Measurements from ENCODE around the gene TREX2. TPM values are rescaled to one million over a fixed set of nuclear protein-coding genes. Genes with fewer than 3 reads are reported as not detected.

The TREX2 gene
- total and polyA plus RNA-seq, 7 experiments from 2014 or later = 0.25 to 5.5 (median 2.8) TPM

DNA sequence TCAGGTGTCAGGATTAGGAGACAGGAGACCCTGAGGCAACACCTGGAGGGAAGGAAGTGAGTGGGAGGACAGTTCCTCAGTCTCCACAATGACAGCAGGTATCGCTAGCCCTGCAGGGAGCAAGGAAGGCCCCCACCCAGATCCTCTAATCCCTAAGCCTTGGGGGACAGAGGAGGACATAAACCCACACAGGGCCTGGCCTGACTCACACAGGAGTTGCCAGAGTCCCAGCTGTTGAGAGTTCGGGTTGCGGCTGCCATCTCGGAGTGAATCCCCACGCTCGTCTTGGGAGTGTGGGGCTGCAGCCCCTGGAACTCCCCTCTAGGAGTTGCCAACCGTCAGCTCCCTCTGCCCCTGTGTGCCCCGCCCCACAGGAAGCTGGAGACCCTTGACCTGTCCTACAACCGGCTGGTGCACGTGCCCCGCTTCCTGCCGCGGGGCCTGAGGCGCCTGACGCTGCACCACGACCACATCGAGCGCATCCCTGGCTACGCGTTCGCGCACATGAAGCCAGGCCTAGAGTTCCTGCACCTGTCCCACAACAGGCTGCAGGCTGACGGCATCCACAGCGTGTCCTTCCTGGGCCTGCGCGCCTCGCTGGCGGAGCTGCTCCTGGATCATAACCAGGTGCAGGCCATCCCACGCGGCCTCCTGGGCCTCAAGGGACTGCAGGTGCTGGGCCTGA, 39.7 kb upstream of the TREX2 start:
- no peak overlapping the region for H3K27ac Mint-ChIP-seq
- no peaks in the 10 kb centered on the region for H3K27me3 Mint-ChIP-seq
- CTCF ChIA-PET = no interaction called here
- no peaks in the 10 kb centered on the region for H3K4me1 ChIP-seq (ENCODE audit: control insufficient read depth in 2 of 2, insufficient read depth in 2 of 2, low read length in 2 of 2)
- H3K4me3 ChIP-seq (ENCODE audit: low read length) = no peak overlapping the region
- H3K36me3 ChIP-seq (ENCODE audit: control insufficient read depth in 2 of 3, insufficient read depth in 3 of 3, low read length in 3 of 3) = no peaks in the 10 kb centered on the region
- ATAC-seq (no peak), DNase-seq (no peak)
- H3K27me3 ChIP-seq (ENCODE audit: control insufficient read depth in 2 of 2, insufficient read depth in 2 of 2, low read length in 2 of 2) = no peaks in the 10 kb centered on the region
- H3K27ac ChIP-seq (ENCODE audit: low read depth, low read length) = no peak overlapping the region
- H3K9me3 ChIP-seq (ENCODE audit: control insufficient read depth in 2 of 3, low read length in 3 of 3) = no peaks in the 10 kb centered on the region
- no peaks in the 10 kb centered on the region for H3K9me3 Mint-ChIP-seq
- H3K4me1 Mint-ChIP-seq = peaks cover 0 to 2% (median 0%) of the 10 kb centered on the region in 7 donors
- H3K36me3 Mint-ChIP-seq = no peaks in the 10 kb centered on the region
- POLR2A ChIA-PET = no interaction called here
- no peak overlapping the region for H3K4me3 Mint-ChIP-seq
- intact Hi-C loops (cut with micrococcal nuclease) = no loop called here

DNA sequence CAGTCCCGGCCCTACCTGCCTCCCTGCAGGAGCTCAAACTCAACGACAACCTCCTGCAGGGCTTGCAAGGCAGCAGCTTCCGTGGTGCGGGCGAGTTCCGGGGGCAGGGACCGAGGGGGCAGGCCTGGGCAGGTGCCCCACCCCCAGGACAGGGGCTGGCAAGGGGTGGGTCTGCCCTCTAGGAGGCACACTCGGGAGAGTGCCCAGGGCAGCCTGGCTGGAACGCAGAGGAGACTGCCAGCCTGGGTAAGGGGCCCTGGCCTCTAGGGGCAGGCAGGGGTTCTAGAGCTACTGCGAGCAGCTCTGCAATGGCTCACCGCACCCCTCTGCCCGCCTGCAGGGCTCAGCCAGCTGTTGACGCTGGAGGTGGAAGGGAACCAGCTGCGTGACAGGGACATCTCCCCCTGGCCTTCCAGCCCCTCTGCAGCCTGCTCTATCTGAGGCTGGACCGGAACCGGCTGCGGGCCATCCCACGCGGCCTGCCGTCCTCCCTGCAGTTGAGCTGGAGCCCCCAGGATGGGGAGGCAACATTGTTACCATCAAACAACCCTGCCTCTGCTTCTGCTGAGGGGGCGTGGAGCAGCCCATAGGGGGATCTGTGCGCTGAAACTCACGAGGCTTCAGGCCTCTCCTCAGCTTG, 36.6 kb upstream of the TREX2 start:
- Histone ChIP-seq H3K9me3 (ENCODE audit: control insufficient read depth in 2 of 3, low read length in 3 of 3) (no peaks in the 10 kb centered on the region), H3K27me3 (ENCODE audit: control insufficient read depth in 2 of 2, insufficient read depth in 2 of 2, low read length in 2 of 2) (no peaks in the 10 kb centered on the region), H3K36me3 (ENCODE audit: control insufficient read depth in 2 of 3, insufficient read depth in 3 of 3, low read length in 3 of 3) (no peaks in the 10 kb centered on the region), H3K4me1 (ENCODE audit: control insufficient read depth in 2 of 2, insufficient read depth in 2 of 2, low read length in 2 of 2) (no peaks in the 10 kb centered on the region), H3K4me3 (ENCODE audit: low read length) (no peak overlapping the region), H3K27ac (ENCODE audit: low read depth, low read length) (no peak overlapping the region)
- H3K4me3 Mint-ChIP-seq = no peak overlapping the region
- H3K9me3 Mint-ChIP-seq = no peaks in the 10 kb centered on the region
- peaks cover 0 to 2% (median 0%) of the 10 kb centered on the region in 7 donors for H3K4me1 Mint-ChIP-seq
- ATAC-seq = no peak
- H3K36me3 Mint-ChIP-seq = no peaks in the 10 kb centered on the region
- CTCF ChIA-PET = no interaction called here
- POLR2A ChIA-PET = no interaction called here
- intact Hi-C loops (cut with micrococcal nuclease) = no loop called here
- no peak overlapping the region for H3K27ac Mint-ChIP-seq
- no peak for DNase-seq
- H3K27me3 Mint-ChIP-seq = no peaks in the 10 kb centered on the region

DNA sequence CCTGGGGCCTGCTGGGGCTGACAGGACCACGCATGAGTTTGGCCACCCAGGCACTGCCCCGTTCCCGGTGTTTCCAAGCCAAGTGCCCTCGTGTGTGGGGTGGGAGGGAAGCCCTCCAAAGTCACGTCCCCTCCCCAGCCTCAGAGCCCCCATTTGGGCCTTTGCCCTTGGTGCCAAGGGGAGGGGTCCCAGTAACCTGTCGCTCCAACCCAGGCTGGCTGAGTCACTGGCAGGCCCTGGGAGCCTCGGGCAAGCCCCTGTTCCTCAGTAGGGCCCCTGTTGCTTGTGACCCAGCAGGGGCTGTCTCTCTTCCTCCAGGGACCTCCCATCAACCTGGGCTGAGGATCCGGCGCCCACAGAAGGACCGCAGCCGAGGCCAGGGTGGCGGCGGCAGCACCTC, 35.2 kb upstream of the TREX2 start:
- POLR2A ChIA-PET = no interaction called here
- Mint-ChIP-seq H3K9me3 (no peaks in the 10 kb centered on the region), H3K27me3 (peaks cover 0 to 2% (median 0%) of the 10 kb centered on the region in 5 donors), H3K4me1 (peaks cover 0 to 3% (median 0%) of the 10 kb centered on the region in 7 donors), H3K4me3 (no peak overlapping the region), H3K27ac (no peak overlapping the region), H3K36me3 (no peaks in the 10 kb centered on the region)
- no peak overlapping the region for H3K4me3 ChIP-seq (ENCODE audit: low read length)
- no peaks in the 10 kb centered on the region for H3K36me3 ChIP-seq (ENCODE audit: control insufficient read depth in 2 of 3, insufficient read depth in 3 of 3, low read length in 3 of 3)
- ATAC-seq (no peak), DNase-seq (no peak)
- H3K9me3 ChIP-seq (ENCODE audit: control insufficient read depth in 2 of 3, low read length in 3 of 3) = no peaks in the 10 kb centered on the region
- no peaks in the 10 kb centered on the region for H3K4me1 ChIP-seq (ENCODE audit: control insufficient read depth in 2 of 2, insufficient read depth in 2 of 2, low read length in 2 of 2)
- intact Hi-C loops (cut with micrococcal nuclease) = no loop called here
- H3K27ac ChIP-seq (ENCODE audit: low read depth, low read length) = no peak overlapping the region
- H3K27me3 ChIP-seq (ENCODE audit: control insufficient read depth in 2 of 2, insufficient read depth in 2 of 2, low read length in 2 of 2) = no peaks in the 10 kb centered on the region
- CTCF ChIA-PET = no interaction called here

DNA sequence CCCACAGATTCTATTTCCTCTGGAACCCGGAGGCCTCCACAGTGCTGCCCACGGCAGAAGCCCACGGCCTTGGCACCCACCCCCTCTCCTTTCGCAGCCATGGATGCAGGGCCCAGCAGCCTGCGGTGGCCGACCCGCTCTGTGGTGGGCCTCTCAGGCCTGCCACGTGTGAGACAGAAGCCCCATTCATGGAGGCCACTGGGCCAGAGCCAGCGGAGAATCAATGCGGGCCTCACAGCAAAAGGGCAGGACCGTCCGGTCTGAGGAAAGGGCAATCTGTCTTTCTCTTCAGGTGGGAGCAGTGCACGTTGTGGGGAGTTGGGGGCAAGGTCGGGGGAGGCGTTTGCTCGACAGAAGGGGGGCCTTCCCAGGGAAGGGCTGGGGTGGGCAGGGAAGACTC, 32.9 kb upstream of the TREX2 start:
- Mint-ChIP-seq H3K27ac (no peak overlapping the region), H3K4me1 (peaks cover 0 to 14% (median 0%) of the 10 kb centered on the region in 7 donors), H3K4me3 (no peak overlapping the region), H3K9me3 (no peaks in the 10 kb centered on the region), H3K27me3 (peaks cover 0 to 5% (median 0%) of the 10 kb centered on the region in 5 donors), H3K36me3 (no peaks in the 10 kb centered on the region)
- Histone ChIP-seq H3K4me3 (ENCODE audit: low read length) (no peak overlapping the region), H3K9me3 (ENCODE audit: control insufficient read depth in 2 of 3, low read length in 3 of 3) (no peaks in the 10 kb centered on the region), H3K27ac (ENCODE audit: low read depth, low read length) (no peak overlapping the region), H3K36me3 (ENCODE audit: control insufficient read depth in 2 of 3, insufficient read depth in 3 of 3, low read length in 3 of 3) (no peaks in the 10 kb centered on the region), H3K27me3 (ENCODE audit: control insufficient read depth in 2 of 2, insufficient read depth in 2 of 2, low read length in 2 of 2) (no peaks in the 10 kb centered on the region), H3K4me1 (ENCODE audit: control insufficient read depth in 2 of 2, insufficient read depth in 2 of 2, low read length in 2 of 2) (peaks cover 3 to 11% of the 10 kb centered on the region in 2 donors)
- CTCF ChIA-PET = no interaction called here
- ATAC-seq = no peak
- POLR2A ChIA-PET = no interaction called here
- intact Hi-C loops (cut with micrococcal nuclease) = no loop called here
- DNase-seq = no peak

DNA sequence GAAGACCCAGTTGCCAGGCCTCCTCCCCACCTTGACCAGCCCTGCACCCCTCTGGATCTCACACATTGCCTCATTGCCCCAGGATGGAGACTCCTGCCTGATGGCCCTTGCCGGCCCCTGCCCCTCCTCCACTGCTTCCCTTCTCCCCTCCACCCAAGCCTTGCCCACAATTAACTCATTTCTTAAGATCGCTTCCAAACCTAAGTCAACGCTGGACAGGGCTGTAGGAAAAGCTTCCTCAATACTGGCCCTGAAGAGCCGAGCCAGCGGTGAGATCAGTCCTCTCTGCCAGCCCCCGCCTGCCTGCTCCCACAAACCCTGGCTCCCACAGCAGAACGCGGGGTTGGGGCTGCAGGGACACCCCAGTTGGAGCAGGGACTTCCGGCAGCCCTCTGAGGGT, 32.0 kb upstream of the TREX2 start:
- DNase-seq (no peak), ATAC-seq (no peak)
- ChIA-PET CTCF (no interaction called here), POLR2A (no interaction called here)
- Mint-ChIP-seq H3K27me3 (peaks cover 0 to 5% (median 0%) of the 10 kb centered on the region in 5 donors), H3K4me1 (peaks cover 0 to 18% (median 2%) of the 10 kb centered on the region in 7 donors), H3K9me3 (no peaks in the 10 kb centered on the region), H3K27ac (no peak overlapping the region), H3K4me3 (no peak overlapping the region), H3K36me3 (no peaks in the 10 kb centered on the region)
- intact Hi-C loops (cut with micrococcal nuclease) = no loop called here
- H3K36me3 ChIP-seq (ENCODE audit: control insufficient read depth in 2 of 3, insufficient read depth in 3 of 3, low read length in 3 of 3) = no peaks in the 10 kb centered on the region
- H3K27me3 ChIP-seq (ENCODE audit: control insufficient read depth in 2 of 2, insufficient read depth in 2 of 2, low read length in 2 of 2) = no peaks in the 10 kb centered on the region
- peaks cover 3 to 11% of the 10 kb centered on the region in 2 donors for H3K4me1 ChIP-seq (ENCODE audit: control insufficient read depth in 2 of 2, insufficient read depth in 2 of 2, low read length in 2 of 2)
- H3K4me3 ChIP-seq (ENCODE audit: low read length) = no peak overlapping the region
- no peak overlapping the region for H3K27ac ChIP-seq (ENCODE audit: low read depth, low read length)
- no peaks in the 10 kb centered on the region for H3K9me3 ChIP-seq (ENCODE audit: control insufficient read depth in 2 of 3, low read length in 3 of 3)

DNA sequence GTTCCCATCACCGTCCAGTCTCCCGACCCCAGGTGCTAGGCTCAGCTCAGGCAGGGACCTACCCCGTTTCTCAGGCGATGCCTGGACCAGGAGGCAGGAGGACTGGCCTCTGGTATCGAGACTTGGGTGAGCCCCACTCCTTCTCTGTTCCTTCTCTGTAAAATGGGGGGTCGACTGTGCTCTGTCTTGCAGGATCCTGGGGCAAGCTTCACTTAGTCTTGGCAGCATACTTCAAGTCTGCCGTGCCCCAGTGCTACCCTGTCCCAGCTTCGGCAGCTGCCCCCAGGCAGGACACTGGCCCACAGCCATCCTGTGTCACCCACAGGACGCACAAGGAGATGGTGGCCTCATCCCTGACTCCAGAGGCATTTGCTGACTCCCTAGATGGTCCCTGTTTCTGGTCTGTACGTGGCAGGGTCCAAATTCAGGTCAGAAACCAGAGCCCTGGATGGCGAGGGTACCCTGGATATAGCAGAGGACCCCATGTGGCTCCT, 31.6 kb upstream of the TREX2 start:
- no peak for DNase-seq
- ATAC-seq = no peak
- ChIA-PET POLR2A (no interaction called here), CTCF (interaction anchor here (2.2 kb wide), 1 partner anchor 30 kb away, joined by 11 read pairs; no protein-coding TSS in a partner anchor)
- no peak overlapping the region for H3K27ac Mint-ChIP-seq
- no peak overlapping the region for H3K27ac ChIP-seq (ENCODE audit: low read depth, low read length)
- H3K4me3 Mint-ChIP-seq = no peak overlapping the region
- peaks cover 3 to 11% of the 10 kb centered on the region in 2 donors for H3K4me1 ChIP-seq (ENCODE audit: control insufficient read depth in 2 of 2, insufficient read depth in 2 of 2, low read length in 2 of 2)
- no peaks in the 10 kb centered on the region for H3K9me3 Mint-ChIP-seq
- H3K27me3 ChIP-seq (ENCODE audit: control insufficient read depth in 2 of 2, insufficient read depth in 2 of 2, low read length in 2 of 2) = no peaks in the 10 kb centered on the region
- H3K27me3 Mint-ChIP-seq = peaks cover 0 to 5% (median 0%) of the 10 kb centered on the region in 5 donors
- H3K4me3 ChIP-seq (ENCODE audit: low read length) = no peak overlapping the region
- H3K9me3 ChIP-seq (ENCODE audit: control insufficient read depth in 2 of 3, low read length in 3 of 3) = no peaks in the 10 kb centered on the region
- no peaks in the 10 kb centered on the region for H3K36me3 Mint-ChIP-seq
- peaks cover 0 to 18% (median 2%) of the 10 kb centered on the region in 7 donors for H3K4me1 Mint-ChIP-seq
- intact Hi-C loops (cut with micrococcal nuclease) = no loop called here
- H3K36me3 ChIP-seq (ENCODE audit: control insufficient read depth in 2 of 3, insufficient read depth in 3 of 3, low read length in 3 of 3) = no peaks in the 10 kb centered on the region

Measured in naive thymus-derived CD4-positive, alpha-beta T cell (primary cell).